Right cardiac atrium (tissue), 5 donors: Measurements from ENCODE around the gene ALPG. TPM values are rescaled to one million over a fixed set of nuclear protein-coding genes. Genes with fewer than 3 reads are reported as not detected.

Experiments
- ATAC-seq, 2 donors: fragments of 200-7000 bp; cut with Tn5 transposase; one replicate each; pipeline versions ENCODE4 v1.8.0 to v1.9.1; 2020; ENCODE audit warnings: moderate library complexity in 2 of 2, mild to moderate bottlenecking in 1 of 2
- DNase-seq, 3 donors: peaks; one replicate each; pipeline ENCODE4 v3.0.0-alpha.2; 2020
- H3K27ac ChIP-seq: one replicate; pipeline ENCODE4 v1.5.1; 2013; ENCODE audit warnings: mild to moderate bottlenecking, low read length, control low read depth, moderate library complexity
- H3K27me3 ChIP-seq: one replicate; pipeline ENCODE4 v1.6.1; 2013; ENCODE audit not compliant: control insufficient read depth, insufficient read depth
- H3K4me1 ChIP-seq: one replicate; pipeline ENCODE4 v1.6.1; 2013; ENCODE audit warnings: low read length; ENCODE audit not compliant: control insufficient read depth, insufficient read depth
- H3K4me3 ChIP-seq: one replicate; pipeline ENCODE4 v1.5.1; 2013; ENCODE audit warnings: low read length, control low read depth
- H3K9me3 ChIP-seq: one replicate; pipeline ENCODE4 v1.6.1; 2013; ENCODE audit warnings: low read length; ENCODE audit not compliant: control insufficient read depth
- WGBS: extraction: QIAGEN DNeasy Blood & Tissue Kit; methylation state at CpG from one replicate; pipeline ENCODE4 v1.1.7; 2013; 5-methylcytosine and 5-hydroxymethylcytosine counted together
- intact Hi-C, 4 donors: fragments of 100-400 bp; cut with DNase I; formaldehyde crosslinking; loops; one replicate each; pipeline versions ENCODE4 v1.11.0 to v1.14.0; 2022 to 2023
- polyA plus RNA-seq: library from polyadenylated mRNA; stranded (reverse); fragments of 200-250 nt; gene quantifications from one replicate; pipeline ENCODE4 v1.2.3, GENCODE V29; 2013
- total RNA-seq, 4 donors: library from RNA; stranded (reverse); fragmentation: NEBNext Ultra II Directional; extraction: Animal tissue kit (Norgen Biotek cat#: 25700); gene quantifications; one replicate each; pipeline ENCODE4 v1.2.1, GENCODE V29; 2021
- donor health status: healthy with polysubstance abuse.
- donor health status: DM: no; HTN: yes; CAD: no.
- donor health status: DM: no; HTN: no; CAD: no.
- donor health status: DM: no; HTN: yes; CAD: no; lungs with severe emphysema.
- donor health status: DM: yes; HTN: yes; CAD: no.

ALPG gene
- total and polyA plus RNA-seq, 5 donors, result not detected

- H3K4me1 ChIP-seq, result no peaks in the 10 kb centered on the region
- no peaks in the 10 kb centered on the region for H3K9me3 ChIP-seq
- ATAC-seq (no peak), DNase-seq (no peak)
- WGBS, result 78% methylated on average over 14 of the region's 14 CpGs
- H3K27me3 ChIP-seq, result no peaks in the 10 kb centered on the region
- H3K27ac ChIP-seq, result no peak within 1 kb of the TSS
- intact Hi-C loops, result no loop called here
- H3K4me3 ChIP-seq, result no peak within 1 kb of the TSS
Measured at GRCh38 chr2:232455426-232456255, 49.0 kb downstream of the ALPG start, which contains the start of gene ALPI. TSS of gene ALPI (plus strand) at chr2:232456153. CDS start at chr2:232456200, 47 bp downstream.

GRCh38 chr2:232456296-232457120 is 49.9 kb downstream of the ALPG start:
- DNase-seq (no peak), ATAC-seq (no peak)
- H3K4me1 ChIP-seq, result no peaks in the 10 kb centered on the region
- H3K27me3 ChIP-seq, result no peaks in the 10 kb centered on the region
- no peak overlapping the region for H3K4me3 ChIP-seq
- intact Hi-C loops, result no loop called here
- no peak overlapping the region for H3K27ac ChIP-seq
- H3K9me3 ChIP-seq, result no peaks in the 10 kb centered on the region
- 90% methylated on average over 27 of the region's 27 CpGs for WGBS

GRCh38 chr2:232457121-232458011 is 50.7 kb downstream of the ALPG start:
- intact Hi-C loops, result no loop called here
- no peaks in the 10 kb centered on the region for H3K4me1 ChIP-seq
- 84% methylated on average over 21 of the region's 21 CpGs for WGBS
- H3K27ac ChIP-seq, result no peak overlapping the region
- no peak overlapping the region for H3K4me3 ChIP-seq
- DNase-seq (no peak), ATAC-seq (no peak)
- no peaks in the 10 kb centered on the region for H3K9me3 ChIP-seq
- no peaks in the 10 kb centered on the region for H3K27me3 ChIP-seq

GRCh38 chr2:232458051-232458660 is 51.5 kb downstream of the ALPG start:
- no peak for DNase-seq
- 87% methylated on average over 25 of the region's 25 CpGs for WGBS
- no peaks in the 10 kb centered on the region for H3K27me3 ChIP-seq

GRCh38 chr2:232458661-232459418 is 52.2 kb downstream of the ALPG start:
- H3K4me1 ChIP-seq, result no peaks in the 10 kb centered on the region
- ATAC-seq, result no peak
- 45% methylated on average over 56 of the region's 56 CpGs for WGBS
- H3K9me3 ChIP-seq, result no peaks in the 10 kb centered on the region
- DNase-seq, result no peak
- no peak overlapping the region for H3K27ac ChIP-seq
- intact Hi-C loops, result no loop called here
- H3K4me3 ChIP-seq, result no peak overlapping the region
- H3K27me3 ChIP-seq, result no peaks in the 10 kb centered on the region

More at GRCh38 chr2:232458051-232458660, 51.5 kb downstream of the ALPG start:
- H3K4me3 ChIP-seq, result no peak overlapping the region
- intact Hi-C loops, result no loop called here
- ATAC-seq, result no peak
- no peaks in the 10 kb centered on the region for H3K4me1 ChIP-seq
- H3K9me3 ChIP-seq, result no peaks in the 10 kb centered on the region
- no peak overlapping the region for H3K27ac ChIP-seq

- DNase-seq (no peak), ATAC-seq (no peak)
- intact Hi-C loops, result no loop called here
- H3K27ac ChIP-seq, result no peak overlapping the region
- H3K9me3 ChIP-seq, result no peaks in the 10 kb centered on the region
- no peak overlapping the region for H3K4me3 ChIP-seq
- H3K4me1 ChIP-seq, result no peaks in the 10 kb centered on the region
- 83% methylated on average over 11 of the region's 11 CpGs for WGBS
- H3K27me3 ChIP-seq, result no peaks in the 10 kb centered on the region
Measured at GRCh38 chr2:232459419-232460035, 52.9 kb downstream of the ALPG start.

- DNase-seq, result no peak
- no peak for ATAC-seq
- no peaks in the 10 kb centered on the region for H3K4me1 ChIP-seq
- 72% methylated on average over 2 of the region's 2 CpGs for WGBS
- no peaks in the 10 kb centered on the region for H3K9me3 ChIP-seq
- no peak overlapping the region for H3K4me3 ChIP-seq
- no peak overlapping the region for H3K27ac ChIP-seq
- intact Hi-C loops, result no loop called here
- H3K27me3 ChIP-seq, result no peaks in the 10 kb centered on the region
Measured at GRCh38 chr2:232460171-232460570, 53.5 kb downstream of the ALPG start.
